Sigmoid colon (tissue), 7 donors: ENCODE data around the gene SCN1B. TPM values are rescaled to one million over a fixed set of nuclear protein-coding genes. Genes with fewer than 3 reads are reported as not detected.
"Not testable (repeated sequence)": the region's sequence is repeated elsewhere in the genome, so short reads cannot be mapped to it uniquely, and the experiment has no call there.

Experiments
- DNase-seq: peaks from one replicate; pipeline ENCODE4 v3.0.0-alpha.2; 2019
- H3K27ac ChIP-seq, 4 donors: fragments of 200-600 bp; sonication (generic); one replicate each; pipeline ENCODE4 v1.5.1; 2016 to 2019; ENCODE audit warnings: mild to moderate bottlenecking in 1 of 4
- H3K27me3 ChIP-seq, 3 donors: fragments of 200-600 bp; sonication (generic); one replicate each; pipeline ENCODE4 v1.5.1; 2019; ENCODE audit warnings: mild to moderate bottlenecking in 1 of 3
- H3K36me3 ChIP-seq, 4 donors: fragments of 200-600 bp; sonication (generic); one replicate each; pipeline ENCODE4 v1.5.1; 2016 to 2019
- H3K4me1 ChIP-seq, 4 donors: fragments of 200-600 bp; sonication (generic); one replicate each; pipeline ENCODE4 v1.5.1; 2017 to 2019
- H3K4me3 ChIP-seq, 4 donors: fragments of 200-600 bp; sonication (generic); one replicate each; pipeline ENCODE4 v1.5.1; 2017 to 2019; ENCODE audit warnings: mild to moderate bottlenecking in 2 of 4, moderate library complexity in 1 of 4
- H3K9me3 ChIP-seq, 4 donors: fragments of 200-600 bp in 3 of 4; sonication (generic) in 3 of 4; one replicate each; pipeline versions ENCODE4 v1.5.1 to v1.6.1; 2013 to 2019
- CTCF ChIP-seq, 4 experiments: fragments of 450-650 bp in 3 of 4; fragments of 200-600 bp in 1 of 4; IDR thresholded peaks; one replicate each; pipeline ENCODE4 v1.5.1; 2016 to 2019; ENCODE audit warnings: antibody characterized with exemption in 4 of 4, mild to moderate bottlenecking in 3 of 4, moderate library complexity in 2 of 4
- EP300 ChIP-seq, 4 donors: sonication (generic); formaldehyde crosslinking; IDR thresholded peaks; one replicate each; pipeline ENCODE4 v1.6.1; 2017; ENCODE audit warnings: antibody characterized with exemption in 4 of 4
- POLR2A ChIP-seq, 2 donors: fragments of 450-650 bp; IDR thresholded peaks; one replicate each; pipeline ENCODE4 v1.6.1; 2016; ENCODE audit warnings: antibody characterized with exemption in 2 of 2, mild to moderate bottlenecking in 2 of 2, moderate library complexity in 2 of 2
- POLR2AphosphoS5 ChIP-seq, 4 donors: sonication (generic); formaldehyde crosslinking; IDR thresholded peaks; one replicate each; pipeline ENCODE4 v1.6.1; 2017; ENCODE audit warnings: antibody characterized with exemption in 4 of 4
- WGBS, 2 donors: extraction: QIAGEN DNeasy Blood & Tissue Kit; methylation state at CpG; one replicate each; pipeline ENCODE4 v1.1.7; 2013; 5-methylcytosine and 5-hydroxymethylcytosine counted together
- intact Hi-C: fragments of 100-400 bp; cut with DNase I; formaldehyde crosslinking; loops from one replicate; pipeline ENCODE4 v1.15.1; 2023
- polyA plus RNA-seq, 3 donors: library from polyadenylated mRNA; stranded (reverse); fragments of 200-250 nt; gene quantifications; one replicate each; pipeline ENCODE4 v1.2.3, GENCODE V29; 2013
- total RNA-seq, 4 donors: library from RNA; depleted of rRNA; stranded (reverse); fragments of >200 nt; gene quantifications; one replicate each; pipeline ENCODE4 v1.1.0, GENCODE V29; 2016
- donor health status: healthy with polysubstance abuse.
- donor health status: Bipolar disorder and iron deficiency.
- donor health status: healthy.

The SCN1B gene
- total and polyA plus RNA-seq, 7 donors, result 3.0 to 10.0 (median 5.7) TPM

DNA sequence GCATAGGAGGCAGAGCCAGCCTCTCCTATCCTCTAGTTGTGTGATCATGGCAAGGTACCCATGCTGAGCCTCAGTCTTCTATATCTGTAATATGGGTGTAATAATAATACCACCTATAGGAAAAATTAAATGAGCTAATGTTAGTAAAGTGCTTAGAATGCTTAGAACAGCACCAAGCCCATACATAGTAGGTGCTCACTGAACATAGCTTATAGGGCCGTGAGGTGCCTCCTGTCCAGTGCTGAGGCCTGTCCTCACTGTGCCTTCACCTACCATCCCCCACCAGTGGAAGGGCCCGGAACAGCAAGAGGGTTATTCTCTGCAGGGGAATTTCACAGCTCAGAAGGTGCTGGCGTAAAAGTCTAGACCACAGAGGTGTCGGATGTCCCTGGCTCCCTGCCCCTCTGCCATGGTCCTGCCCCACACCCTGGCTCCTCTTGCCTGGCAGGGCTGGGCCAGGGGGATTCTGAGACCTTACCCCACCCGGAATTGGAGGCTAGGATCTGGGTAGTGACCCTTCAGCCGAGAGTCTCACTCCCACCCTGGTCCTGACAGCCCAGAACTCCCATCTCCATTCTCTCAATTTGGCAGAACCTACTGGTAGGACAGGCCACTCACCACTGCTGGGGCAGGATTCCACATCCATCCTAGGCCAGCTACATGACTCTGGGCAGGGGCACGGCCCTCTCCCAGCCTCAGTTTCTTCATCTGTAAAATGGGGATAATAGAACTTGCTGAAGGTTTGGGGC lies 2.2 kb upstream of the SCN1B start:
- TF ChIP-seq CTCF (IDR thresholded peaks at IDR 0.05) (no peak), POLR2AphosphoS5 (IDR thresholded peaks at IDR 0.05) (no peak), EP300 (IDR thresholded peaks at IDR 0.05) (no peak), POLR2A (IDR thresholded peaks at IDR 0.05) (no peak)
- Histone ChIP-seq H3K27me3 (no peaks in the 10 kb centered on the region), H3K4me3 (no peak overlapping the region), H3K36me3 (peaks cover 18 to 53% (median 33%) of the 10 kb centered on the region in 4 donors), H3K9me3 (no peaks in the 10 kb centered on the region), H3K4me1 (peaks cover 0 to 20% (median 15%) of the 10 kb centered on the region in 4 donors), H3K27ac (no peak overlapping the region)
- 77 to 89% methylated on average over 7 of the region's 7 CpGs for WGBS, 2 donors
- DNase-seq, result no peak
- intact Hi-C loops, result no loop called here

GRCh38 chr19:35028600-35028885 lies 1.7 kb upstream of the SCN1B start:
- Histone ChIP-seq H3K36me3 (peaks cover 12 to 48% (median 27%) of the 10 kb centered on the region in 4 donors), H3K4me1 (peaks cover 0 to 20% (median 15%) of the 10 kb centered on the region in 4 donors)
- H3K27me3 ChIP-seq, H3K27ac ChIP-seq, DNase-seq, H3K4me3 ChIP-seq, H3K9me3 ChIP-seq, intact Hi-C loops: not testable (repeated sequence)
- 66 to 95% methylated on average over 3 of the region's 3 CpGs for WGBS, 2 donors

- H3K4me3 ChIP-seq, H3K27ac ChIP-seq, DNase-seq, H3K27me3 ChIP-seq, intact Hi-C loops, H3K9me3 ChIP-seq: not testable (repeated sequence)
- 60 to 71% methylated on average over 11 of the region's 11 CpGs for WGBS, 2 donors
- Histone ChIP-seq H3K36me3 (peaks cover 6 to 47% (median 21%) of the 10 kb centered on the region in 4 donors), H3K4me1 (peaks cover 0 to 20% (median 15%) of the 10 kb centered on the region in 4 donors)
Measured at GRCh38 chr19:35029275-35029736, 964 bp upstream of the SCN1B start.

GRCh38 chr19:35029737-35030256 lies 473 bp upstream of the SCN1B start:
- WGBS, 2 donors, result 7 to 17% methylated on average over 11 of the region's 11 CpGs
- peak overlapping the region; percentile 6 to 62 (median 42) for H3K27ac ChIP-seq
- H3K4me1 ChIP-seq, result peaks cover 0 to 20% (median 15%) of the 10 kb centered on the region in 4 donors
- TF ChIP-seq CTCF (IDR thresholded peaks at IDR 0.05) (no peak), EP300 (IDR thresholded peaks at IDR 0.05) (no peak), POLR2AphosphoS5 (IDR thresholded peaks at IDR 0.05) (no peak), POLR2A (IDR thresholded peaks at IDR 0.05) (no peak)
- H3K27me3 ChIP-seq, result no peaks in the 10 kb centered on the region
- peak overlapping the region in 3 of 4 donors; percentile 57 to 68 (median 63) for H3K4me3 ChIP-seq
- DNase-seq, result no peak
- intact Hi-C loops, result no loop called here
- peaks cover 6 to 42% (median 17%) of the 10 kb centered on the region in 4 donors for H3K36me3 ChIP-seq
- no peaks in the 10 kb centered on the region for H3K9me3 ChIP-seq

- H3K27me3 ChIP-seq, result no peaks in the 10 kb centered on the region
- DNase-seq, result no peak
- H3K9me3 ChIP-seq, result no peaks in the 10 kb centered on the region
- no peak for TF ChIP-seq EP300 (IDR thresholded peaks at IDR 0.05)
- TF ChIP-seq POLR2AphosphoS5 (IDR thresholded peaks at IDR 0.05), result no peak
- TF ChIP-seq POLR2A (IDR thresholded peaks at IDR 0.05), result no peak
- no peak for TF ChIP-seq CTCF (IDR thresholded peaks at IDR 0.05)
- intact Hi-C loops, result no loop called here
- 7 to 11% methylated on average over 31 of the region's 31 CpGs for WGBS, 2 donors
- peak overlapping the region; percentile 40 to 68 (median 60) for H3K4me3 ChIP-seq
- H3K27ac ChIP-seq, result peak overlapping the region; percentile 50 to 65 (median 57)
- peaks cover 0 to 20% (median 15%) of the 10 kb centered on the region in 4 donors for H3K4me1 ChIP-seq
- peaks cover 0 to 31% (median 4%) of the 10 kb centered on the region in 4 donors for H3K36me3 ChIP-seq
Measured at GRCh38 chr19:35031072-35031881, 1.0 kb downstream of the SCN1B start.
